HUES48 (cell line): ENCODE results near the gene COTL1.
"Not testable (repeated sequence)": the region's sequence is repeated elsewhere in the genome, so short reads cannot be mapped to it uniquely, and the experiment has no call there.

ENCODE experiments used
- H3K27ac ChIP-seq: one replicate; pipeline ENCODE4 v1.7.0; 2013; ENCODE audit warnings: low read depth, low read length, inconsistent platforms
- H3K27me3 ChIP-seq: 2 replicates; pipeline ENCODE4 v1.6.1; 2013; ENCODE audit warnings: mild to moderate bottlenecking, low read length; ENCODE audit not compliant: control insufficient read depth, insufficient read depth
- H3K36me3 ChIP-seq: 2 replicates; pipeline ENCODE4 v1.6.1; 2013; ENCODE audit warnings: low read length; ENCODE audit not compliant: control insufficient read depth, insufficient read depth
- H3K4me1 ChIP-seq: 2 replicates; pipeline ENCODE4 v1.6.1; 2013; ENCODE audit warnings: mild to moderate bottlenecking, low read length; ENCODE audit not compliant: control insufficient read depth, insufficient read depth
- H3K4me3 ChIP-seq: 2 replicates; pipeline ENCODE4 v1.5.1; 2013; ENCODE audit warnings: mild to moderate bottlenecking, low read depth, low read length
- H3K9ac ChIP-seq: 2 replicates; pipeline ENCODE4 v1.6.1; 2013; ENCODE audit warnings: mild to moderate bottlenecking, low read depth, low read length, moderate library complexity
- H3K9me3 ChIP-seq: 2 replicates; pipeline ENCODE4 v1.6.1; 2013; ENCODE audit warnings: low read length; ENCODE audit not compliant: control insufficient read depth, insufficient read depth

Gene COTL1

GRCh38 chr16:84629580-84629979 is 11.7 kb upstream of the COTL1 start:
- Histone ChIP-seq H3K4me3 (no peak overlapping the region), H3K36me3 (no peaks in the 10 kb centered on the region), H3K27me3 (no peaks in the 10 kb centered on the region), H3K27ac (no peak overlapping the region), H3K9me3 (no peaks in the 10 kb centered on the region), H3K4me1 (no peaks in the 10 kb centered on the region), H3K9ac (no peak overlapping the region)

DNA sequence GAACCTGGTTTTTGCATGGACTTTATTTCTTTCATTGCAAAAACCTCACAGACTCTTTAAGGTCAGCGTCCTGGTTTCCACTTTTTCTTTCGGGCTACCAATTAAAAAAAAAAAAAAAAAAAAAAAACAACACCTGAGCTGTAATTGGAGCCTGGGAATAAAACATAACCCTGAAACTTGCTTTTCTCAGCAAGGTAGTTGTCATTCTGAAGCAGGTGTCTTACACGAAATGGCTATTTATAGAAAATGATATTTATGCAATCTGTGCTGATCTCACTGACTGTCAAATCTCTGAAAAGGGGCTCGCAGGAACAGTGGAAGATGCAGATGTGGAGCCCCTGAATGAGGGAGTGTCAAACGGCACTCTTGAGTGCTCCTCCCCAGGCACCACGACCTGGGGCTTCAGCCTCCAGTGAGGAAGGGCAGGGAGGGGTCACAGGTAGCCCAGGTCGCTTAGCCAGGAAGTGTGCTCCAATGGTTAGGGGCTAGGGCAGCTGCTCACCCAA is 10.4 kb upstream of the COTL1 start:
- no peak overlapping the region for H3K9ac ChIP-seq
- H3K27ac ChIP-seq: no peak overlapping the region
- H3K27me3 ChIP-seq: no peaks in the 10 kb centered on the region
- H3K9me3 ChIP-seq: no peaks in the 10 kb centered on the region
- no peak overlapping the region for H3K4me3 ChIP-seq
- no peaks in the 10 kb centered on the region for H3K36me3 ChIP-seq
- no peaks in the 10 kb centered on the region for H3K4me1 ChIP-seq

DNA sequence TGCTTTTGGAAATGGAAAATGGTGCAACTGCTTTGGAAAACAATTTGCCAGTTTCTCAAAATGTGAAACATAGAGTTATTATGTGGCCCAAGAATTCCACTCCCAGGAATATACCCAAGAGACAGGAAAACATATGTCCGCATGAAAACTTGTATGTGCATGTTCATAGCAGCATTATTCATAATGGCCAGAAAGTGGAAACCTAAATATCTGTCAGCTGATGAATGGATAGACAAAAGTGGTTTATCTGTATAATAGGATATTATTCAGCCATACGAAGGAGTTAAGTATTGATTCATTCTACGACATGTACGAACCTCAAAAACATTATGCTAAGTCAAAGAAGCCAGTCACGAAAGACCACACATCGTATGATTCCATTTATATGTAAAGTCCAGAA is 7.7 kb upstream of the COTL1 start:
- no peaks in the 10 kb centered on the region for H3K9me3 ChIP-seq

DNA sequence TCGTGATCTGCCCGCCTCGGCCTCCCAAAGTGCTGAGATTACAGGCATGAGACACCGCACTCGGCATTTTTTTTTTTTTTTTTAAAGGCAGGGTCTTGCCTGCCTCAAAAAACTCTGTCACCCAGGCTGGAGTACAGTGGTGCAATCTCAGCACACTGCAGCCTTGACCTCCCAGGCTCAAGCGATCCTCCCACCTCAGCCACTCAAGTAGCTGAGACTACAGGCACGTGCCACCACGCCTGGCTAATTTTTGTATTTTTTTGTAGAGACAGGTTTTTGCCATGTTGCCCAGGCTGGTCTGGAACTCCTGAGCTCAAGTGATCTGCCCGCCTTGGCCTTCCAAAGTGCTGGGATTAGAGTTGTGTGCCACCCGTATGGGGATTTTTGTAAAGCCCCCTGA is 3.0 kb upstream of the COTL1 start:
- not testable (repeated sequence) for H3K27ac ChIP-seq, H3K4me3 ChIP-seq, H3K9ac ChIP-seq, H3K36me3 ChIP-seq, H3K9me3 ChIP-seq
- Histone ChIP-seq H3K27me3 (peaks cover 11% of the 10 kb centered on the region), H3K4me1 (peaks cover 14% of the 10 kb centered on the region)

More for the DNA sequence above, 7.7 kb upstream of the COTL1 start:
- H3K4me1 ChIP-seq: no peaks in the 10 kb centered on the region
- H3K4me3 ChIP-seq: no peak overlapping the region
- no peaks in the 10 kb centered on the region for H3K27me3 ChIP-seq
- H3K9ac ChIP-seq: no peak overlapping the region
- no peaks in the 10 kb centered on the region for H3K36me3 ChIP-seq
- no peak overlapping the region for H3K27ac ChIP-seq

DNA sequence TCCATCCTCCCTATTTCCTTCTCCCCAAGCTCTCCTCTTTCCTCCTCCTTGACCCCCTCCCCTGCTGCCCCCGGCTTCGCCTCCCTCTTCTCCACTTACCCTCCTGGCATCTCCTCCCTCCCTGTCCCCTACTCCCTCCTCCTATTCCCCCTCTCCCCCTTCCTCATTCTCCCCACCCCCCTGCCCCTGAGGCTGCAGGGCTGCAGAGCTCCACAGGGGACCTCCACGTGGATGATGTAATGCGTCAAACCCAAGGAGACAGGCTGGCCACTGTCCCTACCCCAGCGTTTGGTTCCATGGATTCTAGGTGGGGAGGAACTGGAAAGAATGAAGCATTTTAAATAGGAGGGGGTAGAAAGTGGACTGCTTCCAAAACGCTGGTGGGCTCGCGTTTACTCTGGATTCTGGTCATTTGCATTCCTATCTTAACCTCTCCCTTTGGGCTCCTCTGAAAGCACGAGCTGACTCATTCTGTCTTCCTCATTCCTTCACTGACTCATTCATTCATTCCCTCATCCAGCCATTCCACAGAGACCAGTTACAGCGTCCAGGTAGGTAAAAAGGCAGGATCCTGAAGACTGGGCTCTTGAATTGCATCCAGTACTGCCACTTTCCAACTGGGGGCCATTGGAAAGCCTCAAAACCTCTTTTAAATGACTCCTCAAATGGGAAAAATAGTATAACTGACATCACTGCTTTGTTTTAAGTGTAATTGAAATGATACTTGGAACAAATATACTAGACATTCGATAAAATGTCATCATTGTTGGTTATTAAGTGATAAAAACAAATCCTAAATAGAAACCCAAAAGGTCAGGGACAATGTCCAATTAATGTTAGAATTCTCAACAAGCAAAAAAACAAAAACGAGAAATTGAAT is 943 bp upstream of the COTL1 start:
- Histone ChIP-seq H3K9ac (peak overlapping the region; percentile 66), H3K36me3 (0 out of 2 replicates have a peak, but pooled peaks cover 8% of the 10 kb centered on the region), H3K4me3 (peak overlapping the region; percentile 84), H3K9me3 (no peaks in the 10 kb centered on the region), H3K27me3 (peaks cover 11% of the 10 kb centered on the region), H3K4me1 (peaks cover 25% of the 10 kb centered on the region), H3K27ac (peak overlapping the region; percentile 91)

GRCh38 chr16:84617041-84617790 is 662 bp downstream of the COTL1 start:
- Histone ChIP-seq H3K9me3 (no peaks in the 10 kb centered on the region), H3K4me1 (peaks cover 25% of the 10 kb centered on the region), H3K36me3 (0 out of 2 replicates have a peak, but pooled peaks cover 8% of the 10 kb centered on the region), H3K4me3 (peak overlapping the region; percentile 84), H3K27ac (no peak overlapping the region), H3K27me3 (peaks cover 11% of the 10 kb centered on the region), H3K9ac (peak overlapping the region; percentile 66; the same call in 1 of the 2 replicates)

GRCh38 chr16:84616515-84616914 is 1.4 kb downstream of the COTL1 start:
- no peak overlapping the region for H3K27ac ChIP-seq
- H3K9ac ChIP-seq: no peak overlapping the region
- peaks cover 25% of the 10 kb centered on the region for H3K4me1 ChIP-seq
- H3K9me3 ChIP-seq: no peaks in the 10 kb centered on the region
- peaks cover 11% of the 10 kb centered on the region for H3K27me3 ChIP-seq
- peak overlapping the region; percentile 84 for H3K4me3 ChIP-seq
- 0 out of 2 replicates have a peak, but pooled peaks cover 8% of the 10 kb centered on the region for H3K36me3 ChIP-seq

- Histone ChIP-seq H3K27me3 (peaks cover 11% of the 10 kb centered on the region), H3K36me3 (0 out of 2 replicates have a peak, but pooled peaks cover 8% of the 10 kb centered on the region), H3K9me3 (no peaks in the 10 kb centered on the region), H3K4me3 (no peak overlapping the region), H3K4me1 (peaks cover 25% of the 10 kb centered on the region), H3K9ac (no peak overlapping the region), H3K27ac (no peak overlapping the region)
Observed at GRCh38 chr16:84614968-84615813, 2.7 kb downstream of the COTL1 start.

- peaks cover 25% of the 10 kb centered on the region for H3K4me1 ChIP-seq
- no peaks in the 10 kb centered on the region for H3K9me3 ChIP-seq
- H3K9ac ChIP-seq: no peak overlapping the region
- no peak overlapping the region for H3K4me3 ChIP-seq
- no peak overlapping the region for H3K27ac ChIP-seq
- peaks cover 11% of the 10 kb centered on the region for H3K27me3 ChIP-seq
- 0 out of 2 replicates have a peak, but pooled peaks cover 8% of the 10 kb centered on the region for H3K36me3 ChIP-seq
Observed at GRCh38 chr16:84614623-84614967, 3.3 kb downstream of the COTL1 start.

DNA sequence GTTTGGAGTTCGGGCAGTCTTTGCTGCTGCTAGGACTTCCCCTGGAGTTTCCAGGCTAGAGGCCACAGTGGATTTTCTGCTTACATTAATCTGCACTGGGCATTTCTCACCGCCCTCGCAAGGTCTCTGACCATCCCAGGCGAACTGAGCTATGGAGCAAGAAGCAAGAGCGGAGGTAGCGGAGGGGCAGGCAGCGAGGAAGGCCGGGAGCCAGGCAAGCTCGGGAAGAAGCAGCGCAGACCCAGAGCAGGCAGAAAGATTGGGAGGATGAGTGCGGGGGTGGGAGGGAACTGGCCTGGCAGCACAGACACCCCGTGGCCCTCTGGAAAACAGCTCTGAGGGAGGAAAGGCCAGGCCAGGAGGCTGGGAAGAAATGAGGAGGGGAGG is 3.8 kb downstream of the COTL1 start:
- Histone ChIP-seq H3K9ac (no peak overlapping the region), H3K36me3 (0 out of 2 replicates have a peak, but pooled peaks cover 8% of the 10 kb centered on the region), H3K4me1 (peaks cover 21% of the 10 kb centered on the region), H3K9me3 (no peaks in the 10 kb centered on the region), H3K27me3 (peaks cover 11% of the 10 kb centered on the region), H3K27ac (no peak overlapping the region), H3K4me3 (no peak overlapping the region)
